ENCODE data around the gene CD70.
"Not testable (repeated sequence)": the region's sequence is repeated elsewhere in the genome, so short reads cannot be mapped to it uniquely, and the experiment has no call there.

- not testable (repeated sequence) for TF ChIP-seq POLR2AphosphoS5, POLR2A (IDR thresholded peaks at IDR 0.05; ENCODE audit: low read depth, low read length)
These were observed 42.5 kb upstream of the CD70 start for GRCh38 chr19:6633456-6633813.

All from GM12891 (cell line).